H54 (cell line): ENCODE data around the gene ABCB10.

Source experiments
- DNase-seq: peaks from one replicate; pipeline ENCODE4 v3.0.0; 2011; ENCODE audit warnings: low spot score, mixed read lengths; ENCODE audit not compliant: insufficient read length
- FAIRE-seq: peaks from 3 replicates; lab custom pipeline; 2011; peaks lifted over from hg19 to GRCh38; lab: Jason Lieb, UNC
- POLR2A ChIP-seq: IDR thresholded peaks from 2 replicates; pipeline ENCODE4 v1.6.1; 2011; ENCODE audit warnings: low read depth, mild to moderate bottlenecking, low read length

Gene ABCB10

DNA sequence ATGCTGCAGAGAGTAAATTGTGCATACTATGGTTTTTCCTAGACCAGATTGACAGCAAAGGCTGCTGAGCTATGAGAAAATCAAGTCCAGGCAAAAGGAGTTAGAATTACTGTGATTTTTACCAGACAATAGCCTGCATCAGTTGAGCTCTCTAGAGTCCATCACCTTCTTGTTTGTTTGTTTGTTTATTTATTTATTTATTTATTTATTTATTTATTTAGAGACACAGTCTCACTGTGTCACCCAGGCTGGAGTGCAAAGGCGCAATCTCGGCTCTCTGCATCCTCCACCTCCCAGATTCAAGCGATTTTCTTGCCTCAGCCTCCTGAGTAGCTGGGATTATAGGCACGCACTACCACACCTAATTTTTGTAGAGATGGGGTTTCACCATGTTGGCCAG is 24.2 kb upstream of the ABCB10 start:
- FAIRE-seq: no peak
- TF ChIP-seq POLR2A: no peak
- DNase-seq: no peak

DNA sequence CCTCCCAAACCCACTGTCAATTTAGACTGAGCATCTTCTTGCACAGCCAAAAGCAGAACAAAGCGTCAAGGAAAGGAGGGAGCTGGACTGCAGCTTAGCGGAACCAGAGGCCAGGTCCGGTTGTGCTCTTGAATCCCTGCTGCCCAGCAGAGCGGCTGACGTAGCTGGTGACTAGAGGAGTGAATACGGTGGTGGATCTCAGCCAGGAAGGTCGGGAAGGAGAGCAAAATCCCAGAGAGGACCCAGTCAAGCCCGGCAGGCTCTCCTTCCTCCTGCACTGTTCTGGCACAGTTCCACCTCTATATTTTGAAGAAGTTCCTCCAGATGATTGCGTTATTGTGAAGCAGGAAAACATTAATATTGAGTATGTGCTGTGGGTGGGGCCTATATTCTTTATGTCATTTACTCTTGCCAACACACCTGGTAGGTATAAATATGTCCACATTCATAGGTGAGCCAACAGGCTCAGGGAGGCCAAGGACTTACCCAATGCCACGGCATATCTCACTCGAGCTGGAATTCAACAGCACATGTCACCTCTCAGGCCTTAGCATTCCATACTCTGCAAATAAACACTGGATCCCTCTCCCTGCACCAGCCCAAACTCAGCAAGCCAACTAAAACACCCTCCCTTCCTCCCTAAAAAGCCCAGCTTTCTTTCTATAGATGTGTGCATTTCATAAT is 23.6 kb upstream of the ABCB10 start:
- TF ChIP-seq POLR2A: no peak
- FAIRE-seq (no peak), DNase-seq (no peak)

DNA sequence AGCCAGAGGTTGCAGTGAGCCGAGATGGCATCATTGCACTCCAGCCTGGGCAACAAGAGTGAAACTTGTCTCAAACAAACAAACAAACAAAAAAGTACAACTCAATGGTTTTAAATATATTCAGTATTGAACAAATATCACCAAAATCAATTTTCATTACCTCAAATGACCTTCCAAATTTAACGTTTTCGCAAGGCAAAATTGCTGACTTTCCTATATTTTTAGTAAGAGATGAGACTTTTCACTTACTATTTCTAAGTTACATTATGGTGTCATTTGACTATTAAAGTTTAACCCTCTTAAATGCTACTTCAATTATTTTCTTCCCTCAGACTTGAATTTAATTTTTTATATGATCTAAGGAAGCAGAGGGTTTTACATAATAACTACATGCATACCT is 23.0 kb upstream of the ABCB10 start:
- no peak for FAIRE-seq
- no peak for TF ChIP-seq POLR2A
- DNase-seq: no peak

GRCh38 chr1:229579059-229579673 is 20.7 kb upstream of the ABCB10 start:
- TF ChIP-seq POLR2A: no peak
- FAIRE-seq: no peak
- no peak for DNase-seq

GRCh38 chr1:229578168-229579058 is 19.9 kb upstream of the ABCB10 start:
- FAIRE-seq (no peak), DNase-seq (no peak)
- TF ChIP-seq POLR2A: no peak

GRCh38 chr1:229574679-229575442 is 16.4 kb upstream of the ABCB10 start:
- TF ChIP-seq POLR2A: no peak
- FAIRE-seq: no peak
- no peak for DNase-seq

DNA sequence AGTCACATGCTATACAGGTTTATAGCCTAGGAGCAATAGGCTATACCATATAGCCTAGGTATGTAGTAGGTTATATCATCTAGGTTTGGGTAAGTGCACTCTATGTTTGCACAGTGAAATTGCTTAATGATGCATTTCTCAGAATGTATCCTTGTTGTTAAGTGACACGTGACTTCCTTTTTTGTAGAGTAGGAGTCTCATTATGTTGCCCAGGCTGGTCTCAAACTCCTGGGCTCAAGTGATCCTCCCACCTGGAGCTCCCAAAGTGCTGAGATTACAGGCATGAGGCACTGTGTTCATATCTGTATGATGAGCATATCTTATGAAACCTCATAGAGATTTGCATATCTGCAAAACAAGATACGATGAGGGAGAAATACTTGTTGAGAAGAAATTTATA is 13.8 kb upstream of the ABCB10 start:
- no peak for TF ChIP-seq POLR2A
- FAIRE-seq (no peak), DNase-seq (no peak)

DNA sequence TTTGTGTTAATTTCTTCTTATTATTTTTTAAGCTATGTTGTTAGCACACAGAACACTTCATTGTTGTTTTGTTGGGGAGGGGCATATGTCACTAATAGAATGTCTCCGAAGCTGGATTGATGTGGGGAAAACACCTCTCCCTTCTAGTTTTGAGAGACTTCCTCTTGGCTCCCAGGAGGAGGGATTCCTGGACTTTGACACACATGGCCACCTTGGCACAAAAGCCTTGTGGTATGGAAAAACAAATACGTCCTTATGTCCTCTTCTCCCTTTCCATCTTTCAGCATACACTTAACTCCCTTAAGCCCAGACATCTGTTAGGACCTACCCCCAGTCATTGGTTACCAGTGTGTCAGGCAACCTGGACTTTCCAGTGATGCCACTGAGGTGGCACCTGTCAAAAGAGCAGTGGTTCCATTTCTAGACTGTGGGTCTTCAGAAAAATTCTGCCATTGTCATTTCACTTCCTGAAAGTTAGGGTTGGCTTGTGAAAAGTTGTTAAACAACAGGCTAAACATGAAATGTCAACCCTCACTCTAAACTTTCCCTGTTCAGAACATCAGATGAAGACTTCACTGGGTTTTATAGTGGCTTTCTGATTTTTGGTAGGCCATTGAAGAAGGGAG is 12.5 kb upstream of the ABCB10 start:
- TF ChIP-seq POLR2A: no peak
- no peak for DNase-seq
- no peak for FAIRE-seq

- TF ChIP-seq POLR2A: no peak
- DNase-seq (no peak), FAIRE-seq (no peak)
Observed at GRCh38 chr1:229570305-229570704, 11.8 kb upstream of the ABCB10 start.

DNA sequence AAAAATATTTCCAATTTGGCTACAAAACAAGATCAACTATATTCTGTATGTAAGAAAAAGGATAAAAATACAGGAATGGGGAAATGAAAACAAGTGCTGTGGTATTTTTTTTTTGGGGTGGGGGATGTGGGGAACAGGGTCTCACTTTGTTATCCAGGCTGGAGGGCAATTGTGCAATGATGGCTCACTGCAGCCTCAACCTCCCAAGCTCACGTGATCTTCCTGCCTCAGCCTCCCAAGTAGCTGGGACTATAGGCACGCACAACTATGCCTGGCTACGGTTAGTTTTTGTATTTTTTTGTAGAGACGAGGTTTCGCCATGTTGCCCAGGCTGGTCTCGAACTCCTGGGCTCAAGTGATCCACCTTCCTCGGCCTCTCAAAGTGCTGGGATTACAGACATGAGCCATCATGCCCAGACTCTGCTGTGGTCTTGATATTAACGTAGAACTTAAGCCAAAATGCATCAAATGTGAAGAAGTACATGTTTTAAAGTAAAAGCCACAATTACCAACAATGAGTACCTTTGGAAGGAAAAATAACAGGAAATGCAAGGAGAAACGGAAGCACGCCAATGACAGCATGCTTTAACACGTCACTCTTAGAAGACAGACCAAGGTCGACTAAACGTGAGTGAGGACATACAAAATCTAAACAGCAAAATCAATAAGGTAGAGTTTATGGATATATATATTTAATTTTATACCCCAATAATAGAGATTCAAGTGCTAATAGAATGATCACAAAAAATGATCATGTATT is 8.8 kb upstream of the ABCB10 start:
- no peak for DNase-seq
- no peak for FAIRE-seq
- no peak for TF ChIP-seq POLR2A

DNA sequence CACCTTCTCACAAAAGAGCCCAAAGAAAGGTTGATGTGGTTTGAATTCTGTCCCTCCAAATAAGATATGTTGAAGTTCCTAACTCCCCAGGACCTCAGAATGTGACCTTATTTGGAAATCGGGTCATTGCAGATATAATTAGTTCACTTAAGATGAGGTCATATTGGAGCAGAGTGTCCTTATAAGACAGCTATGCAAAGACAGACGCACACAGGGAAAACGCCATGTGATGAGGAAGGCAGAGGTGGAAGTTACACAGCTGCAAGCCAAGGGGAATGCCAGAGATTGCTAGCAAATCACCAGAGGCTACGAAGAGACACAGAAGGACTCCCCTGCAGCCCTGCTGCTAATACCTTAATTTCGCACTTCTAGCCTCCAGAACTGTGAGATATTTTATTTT is 5.2 kb upstream of the ABCB10 start:
- no peak for DNase-seq
- TF ChIP-seq POLR2A: no peak
- FAIRE-seq: no peak

- no peak for FAIRE-seq
- DNase-seq: no peak
- TF ChIP-seq POLR2A: no peak
Observed at GRCh38 chr1:229563241-229563640, 4.7 kb upstream of the ABCB10 start.
